GM21576 (cell line): ENCODE measurements around the gene HSPA1L.

Experiments used
- ATAC-seq: cut with Tn5 transposase; IDR thresholded peaks from one replicate; pipeline ENCODE4 v1.9.1; 2021; ENCODE audit warnings: mild to moderate bottlenecking, moderate library complexity; ENCODE audit not compliant: unreplicated experiment

Gene HSPA1L

GRCh38 chr6:31784098-31784925 is 30.8 kb downstream of the HSPA1L start:
- ATAC-seq: no peak

- ATAC-seq: no peak
These were observed 32.8 kb downstream of the HSPA1L start for GRCh38 chr6:31782126-31782855.

GRCh38 chr6:31781244-31782125 is 33.6 kb downstream of the HSPA1L start:
- no peak for ATAC-seq

- ATAC-seq: no peak
These were observed 34.4 kb downstream of the HSPA1L start for GRCh38 chr6:31780507-31781243.

GRCh38 chr6:31779908-31780307 is 35.2 kb downstream of the HSPA1L start:
- ATAC-seq: no peak

- no peak for ATAC-seq
These were observed 35.8 kb downstream of the HSPA1L start for GRCh38 chr6:31778999-31779885.

GRCh38 chr6:31778193-31778592 is 36.9 kb downstream of the HSPA1L start:
- no peak for ATAC-seq

- ATAC-seq: no peak
These were observed 37.4 kb downstream of the HSPA1L start for GRCh38 chr6:31777667-31778050.

- ATAC-seq: peak; percentile 69
These were observed 38.0 kb downstream of the HSPA1L start, which contains the start of gene VWA7 for GRCh38 chr6:31776989-31777666. VWA7 (minus strand) TSS chr6:31777328; CDS start chr6:31776779, 549 bp downstream.

GRCh38 chr6:31776485-31776988 is 38.5 kb downstream of the HSPA1L start:
- no peak for ATAC-seq

- ATAC-seq: no peak
These were observed 39.2 kb downstream of the HSPA1L start for GRCh38 chr6:31775633-31776484.

- no peak for ATAC-seq
These were observed 39.9 kb downstream of the HSPA1L start for GRCh38 chr6:31775184-31775583.

GRCh38 chr6:31771992-31772358 is 43.1 kb downstream of the HSPA1L start:
- no peak for ATAC-seq

- ATAC-seq: no peak
These were observed 44.2 kb downstream of the HSPA1L start for GRCh38 chr6:31770860-31771259.

- ATAC-seq: no peak
These were observed 45.3 kb downstream of the HSPA1L start for GRCh38 chr6:31769684-31770371.

- ATAC-seq: no peak
These were observed 46.5 kb downstream of the HSPA1L start for GRCh38 chr6:31768363-31769257.
